Adipose tissue (tissue), 3 donors: Measurements from ENCODE around the gene HEPACAM. TPM values are rescaled to one million over a fixed set of nuclear protein-coding genes. Genes with fewer than 3 reads are reported as not detected.

Experiments
- H3K27ac ChIP-seq: one replicate; pipeline ENCODE4 v1.5.1; 2013; ENCODE audit warnings: low read depth, low read length
- WGBS, 3 donors: extraction: QIAGEN DNeasy Blood & Tissue Kit; methylation state at CpG; one replicate each; pipeline ENCODE4 v1.1.7; 2013; 5-methylcytosine and 5-hydroxymethylcytosine counted together
- polyA plus RNA-seq, 3 donors: library from polyadenylated mRNA; stranded (reverse); fragments of 200-250 nt; gene quantifications; one replicate each; pipeline ENCODE4 v1.2.3, GENCODE V29; 2013
- donor health status: healthy with polysubstance abuse.
- donor health status: Bipolar disorder and iron deficiency.
- donor health status: healthy.

Gene HEPACAM
- polyA plus RNA-seq, 3 donors: 2.6 to 19.6 (median 4.7) TPM

DNA sequence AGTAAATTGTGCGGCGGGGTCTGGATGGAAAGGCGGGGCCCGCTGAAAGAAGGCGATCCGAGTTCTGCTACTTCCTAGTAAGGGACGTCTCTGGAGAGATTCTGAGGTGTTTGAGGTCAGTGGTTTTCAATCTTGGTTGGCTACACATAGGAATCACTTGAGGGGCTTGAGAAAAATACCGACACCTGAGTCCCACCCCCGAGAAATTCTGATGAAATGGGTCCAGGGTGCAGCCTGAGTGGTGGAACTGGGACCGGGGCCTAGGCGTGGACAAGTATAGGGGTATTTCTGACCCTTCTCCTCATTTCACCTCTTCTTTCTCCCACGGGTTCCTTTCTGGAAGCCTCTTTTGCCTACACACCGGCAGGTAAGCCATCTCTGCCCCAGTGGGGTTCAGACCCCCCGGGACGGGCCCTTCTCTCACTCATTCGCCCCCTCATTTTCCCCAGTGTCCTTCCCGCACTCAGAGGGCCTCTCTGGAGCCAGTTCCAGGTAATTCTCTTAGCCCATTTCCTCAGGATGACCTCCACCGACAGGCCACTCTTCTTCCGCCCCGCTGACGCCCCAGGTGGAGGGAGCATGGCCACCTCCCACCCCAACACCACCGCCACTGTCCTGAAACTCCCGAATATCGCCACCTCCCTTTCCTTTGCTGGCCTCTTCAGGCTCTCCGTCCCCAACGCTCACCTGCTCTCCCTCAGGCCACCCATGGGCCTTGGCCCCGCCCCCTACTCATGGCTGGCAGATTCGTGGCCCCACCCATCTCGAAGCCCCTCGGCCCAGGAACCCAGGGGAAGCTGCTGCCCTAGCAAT lies 58.8 kb downstream of the HEPACAM start:
- no peak overlapping the region for H3K27ac ChIP-seq
- WGBS, 3 donors: 12 to 24% (median 22%) methylated on average over 30 of the region's 30 CpGs

DNA sequence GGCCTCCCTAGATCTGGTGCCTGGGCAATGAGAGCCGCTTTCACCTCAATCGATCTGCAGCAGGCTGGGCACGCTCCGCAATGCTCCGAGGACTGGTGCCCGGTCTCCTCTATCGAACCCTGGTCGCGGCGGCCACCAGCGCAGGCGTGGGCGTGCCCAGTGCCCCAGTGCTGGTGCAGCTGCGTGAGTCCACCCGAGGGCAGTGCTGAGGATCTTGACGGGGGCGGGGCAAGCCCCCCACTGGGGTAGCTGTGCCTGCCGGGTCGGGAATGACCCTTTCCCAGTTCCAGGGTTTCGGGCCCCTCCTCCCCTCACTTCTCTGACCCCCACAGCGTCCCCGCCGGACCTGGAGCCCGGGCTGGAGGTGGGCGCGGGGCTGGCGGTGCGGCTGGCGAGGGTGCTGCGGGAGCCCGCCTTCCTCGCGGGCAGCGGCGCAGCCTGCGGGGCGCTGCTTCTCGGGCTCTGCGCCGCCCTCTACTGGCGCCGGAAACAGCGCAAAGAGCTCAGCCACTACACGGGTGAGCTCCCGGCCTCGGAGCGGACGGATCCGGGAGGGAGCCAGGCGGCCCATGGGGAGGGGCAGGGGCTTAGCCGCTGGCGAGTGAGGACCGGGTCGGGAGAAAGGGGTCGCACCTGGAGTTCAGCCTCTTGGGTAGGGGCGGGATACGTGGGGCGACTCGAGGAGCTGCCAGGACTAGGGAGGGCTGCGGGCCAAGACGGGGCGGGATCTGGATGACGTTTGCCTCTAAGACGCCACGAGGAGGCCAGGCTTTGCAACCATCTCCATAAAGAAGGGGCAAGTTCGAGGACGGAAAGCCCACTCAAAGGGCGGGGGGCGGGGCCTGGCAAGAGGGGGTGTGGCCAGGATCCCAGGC lies 59.7 kb downstream of the HEPACAM start:
- WGBS, 3 donors: 2% methylated on average over 61 to 69 of the region's 69 CpGs
- no peak overlapping the region for H3K27ac ChIP-seq

DNA sequence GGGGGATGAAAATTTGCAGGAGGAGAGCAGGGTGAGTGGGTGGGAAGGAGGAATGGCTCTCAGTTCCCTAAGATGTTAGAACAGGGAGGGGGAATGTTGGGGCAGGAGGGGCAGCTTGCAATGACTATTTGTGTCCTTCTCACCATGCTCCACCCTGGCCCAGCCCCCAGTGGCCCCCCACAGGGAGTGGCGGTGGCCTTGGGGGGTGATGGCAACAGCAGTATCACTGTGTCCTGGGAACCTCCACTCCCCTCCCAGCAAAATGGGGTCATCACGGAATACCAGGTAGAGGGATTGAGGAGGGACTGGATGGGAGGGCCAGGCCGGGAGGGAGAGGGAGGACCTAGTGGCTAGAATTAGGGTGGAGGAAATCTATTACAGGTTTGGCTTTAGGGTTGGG lies 60.4 kb downstream of the HEPACAM start:
- no peak overlapping the region for H3K27ac ChIP-seq
- 48 to 61% (median 55%) methylated on average over 3 of the region's 3 CpGs for WGBS, 3 donors

DNA sequence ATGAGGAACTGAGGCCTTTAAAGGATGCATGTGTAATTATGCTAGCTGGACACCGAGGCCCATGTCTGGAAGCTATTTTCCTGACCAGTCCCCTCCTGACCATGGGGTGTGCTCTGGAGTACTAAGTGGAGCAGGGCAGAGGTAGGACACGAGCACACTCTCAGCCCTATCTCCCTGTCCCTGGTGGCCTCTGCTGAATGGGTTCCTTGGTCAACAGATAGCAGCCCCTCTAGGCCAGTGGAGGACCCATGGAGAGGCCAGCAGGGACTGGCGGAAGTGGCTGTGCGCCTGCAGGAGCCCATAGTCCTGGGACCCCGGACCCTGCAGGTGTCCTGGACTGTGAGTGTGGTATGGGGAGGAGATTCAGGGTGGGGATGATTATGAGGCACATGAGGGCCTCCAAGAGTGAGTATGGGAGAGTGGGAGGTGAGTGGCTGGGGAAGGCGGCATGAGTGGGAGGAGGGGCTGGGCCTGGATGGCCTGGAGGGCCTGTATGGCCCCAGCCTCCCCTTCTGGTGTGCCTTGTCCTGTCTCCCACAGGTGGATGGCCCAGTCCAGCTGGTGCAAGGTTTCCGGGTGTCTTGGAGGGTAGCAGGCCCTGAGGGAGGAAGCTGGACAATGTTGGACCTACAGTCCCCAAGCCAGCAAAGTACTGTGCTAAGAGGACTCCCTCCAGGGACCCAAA lies 61.1 kb downstream of the HEPACAM start:
- H3K27ac ChIP-seq: no peak overlapping the region
- 92 to 93% (median 93%) methylated on average over 7 of the region's 7 CpGs for WGBS, 3 donors

DNA sequence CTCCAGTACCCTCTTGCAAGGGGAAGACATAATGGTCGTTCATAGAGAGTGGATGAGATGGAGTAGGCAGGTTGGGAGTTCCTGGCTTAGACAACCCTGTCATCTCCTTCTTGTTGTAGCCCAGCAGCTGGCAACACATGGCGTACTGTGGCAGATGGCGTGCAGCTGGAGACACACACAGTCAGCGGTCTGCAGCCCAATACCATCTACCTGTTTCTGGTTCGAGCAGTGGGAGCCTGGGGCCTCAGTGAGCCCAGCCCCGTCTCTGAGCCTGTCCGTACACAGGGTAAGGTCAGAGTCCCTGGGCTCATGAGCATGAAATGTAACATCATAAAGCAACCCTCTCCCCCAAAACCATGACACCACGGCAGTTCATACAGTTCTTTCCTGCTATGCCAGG lies 61.9 kb downstream of the HEPACAM start:
- H3K27ac ChIP-seq: no peak overlapping the region
- 79 to 91% (median 90%) methylated on average over 8 of the region's 8 CpGs for WGBS, 3 donors

DNA sequence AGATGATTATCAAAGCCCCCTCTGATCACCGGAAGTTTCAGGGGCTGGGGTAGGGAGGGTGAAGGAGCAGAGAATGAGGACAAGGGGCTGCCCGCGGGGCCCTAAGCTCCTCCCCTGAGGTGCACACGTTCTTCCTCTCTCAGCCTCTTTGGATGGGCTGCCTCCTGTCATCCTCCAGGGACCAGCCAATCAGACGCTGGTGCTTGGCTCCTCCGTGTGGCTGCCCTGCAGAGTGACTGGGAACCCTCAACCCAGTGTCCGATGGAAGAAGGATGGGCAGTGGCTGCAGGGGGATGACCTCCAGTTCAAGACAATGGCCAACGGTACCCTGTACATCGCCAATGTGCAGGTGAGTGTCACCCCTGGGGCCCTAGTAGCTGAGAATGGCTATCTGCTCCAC lies 63.1 kb downstream of the HEPACAM start:
- H3K27ac ChIP-seq: no peak overlapping the region
- 21 to 32% (median 25%) methylated on average over 9 of the region's 9 CpGs for WGBS, 3 donors

DNA sequence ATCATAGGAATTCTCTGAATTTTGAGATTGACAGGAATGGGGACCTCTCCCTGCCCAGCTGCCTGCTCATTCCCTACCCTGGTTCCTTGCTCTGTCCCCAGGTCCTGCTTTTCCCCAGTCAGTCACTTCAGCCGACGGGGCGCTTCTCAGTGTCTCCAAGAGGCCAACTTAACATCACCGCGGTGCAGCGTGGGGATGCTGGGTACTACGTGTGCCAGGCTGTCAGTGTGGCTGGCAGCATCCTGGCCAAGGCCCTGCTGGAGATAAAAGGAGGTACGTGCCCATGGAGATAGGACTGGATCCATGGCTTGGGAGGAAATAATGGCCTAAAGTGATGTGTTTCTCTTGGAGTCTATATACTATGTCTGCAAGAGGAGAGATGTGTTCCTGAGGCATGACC lies 63.6 kb downstream of the HEPACAM start:
- no peak overlapping the region for H3K27ac ChIP-seq
- 46 to 58% (median 53%) methylated on average over 8 of the region's 8 CpGs for WGBS, 3 donors

DNA sequence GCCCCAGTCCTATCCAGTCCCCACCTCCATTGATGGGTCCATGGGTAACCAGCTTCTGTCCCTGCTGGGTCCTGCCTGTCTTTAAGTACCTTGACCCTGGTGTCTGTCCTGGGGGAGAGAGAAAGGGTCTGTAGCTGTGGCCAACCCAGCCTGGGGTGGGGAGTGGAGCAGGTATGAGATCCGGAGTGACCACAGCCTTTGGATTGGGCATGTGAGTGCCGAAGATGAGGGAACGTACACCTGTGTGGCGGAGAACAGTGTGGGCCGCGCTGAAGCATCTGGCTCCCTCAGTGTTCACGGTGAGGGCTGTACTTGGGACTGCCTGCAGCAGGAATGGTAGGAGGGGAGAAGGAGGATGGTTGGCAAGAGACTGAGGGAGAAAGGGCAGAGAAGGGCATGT lies 65.4 kb downstream of the HEPACAM start:
- H3K27ac ChIP-seq: no peak overlapping the region
- WGBS, 3 donors: 49 to 63% (median 60%) methylated on average over 7 of the region's 7 CpGs

DNA sequence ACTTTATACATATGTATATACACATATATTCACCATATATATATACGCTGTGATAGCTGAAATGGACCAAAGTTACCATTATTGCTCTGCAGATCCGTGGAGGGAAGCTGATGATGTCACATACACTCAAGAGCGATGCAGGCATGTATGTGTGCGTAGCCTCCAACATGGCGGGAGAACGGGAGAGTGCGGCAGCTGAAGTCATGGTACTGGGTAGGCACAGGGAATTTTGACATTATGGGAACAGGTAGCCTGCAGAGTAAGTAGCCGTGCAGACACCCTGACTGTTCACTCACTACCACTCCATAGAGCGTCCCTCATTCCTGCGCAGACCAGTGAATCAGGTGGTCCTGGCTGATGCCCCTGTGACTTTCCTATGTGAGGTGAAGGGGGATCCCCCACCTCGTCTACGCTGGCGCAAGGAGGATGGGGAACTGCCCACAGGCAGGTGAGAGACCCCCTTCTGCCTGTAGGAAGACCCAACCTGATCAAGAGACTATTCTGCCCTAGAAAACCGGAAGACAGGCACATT lies 65.9 kb downstream of the HEPACAM start:
- 56 to 59% (median 57%) methylated on average over 14 of the region's 14 CpGs for WGBS, 3 donors
- no peak overlapping the region for H3K27ac ChIP-seq

DNA sequence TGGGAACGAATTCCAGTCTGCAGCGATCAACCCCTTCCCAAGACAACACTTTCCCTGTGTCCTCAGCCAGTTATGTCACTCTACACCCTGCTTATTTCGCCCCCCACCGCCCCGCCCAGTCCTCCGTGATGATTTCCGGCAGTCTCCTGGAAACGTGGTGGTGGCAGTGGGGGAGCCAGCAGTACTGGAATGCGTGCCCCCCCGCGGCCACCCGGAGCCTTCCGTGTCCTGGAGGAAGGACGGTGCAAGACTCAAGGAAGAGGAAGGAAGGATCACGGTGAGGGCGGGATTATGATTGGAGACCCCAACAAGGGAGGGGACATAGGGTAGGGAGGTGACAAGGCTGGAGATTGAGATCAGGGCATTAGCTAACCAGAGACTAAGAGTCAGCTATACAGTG lies 66.5 kb downstream of the HEPACAM start:
- no peak overlapping the region for H3K27ac ChIP-seq
- 3 to 6% (median 5%) methylated on average over 16 of the region's 16 CpGs for WGBS, 3 donors

Other genes starting within 250 kb of the HEPACAM start
- gene NRGN, start 196.1 kb downstream of the HEPACAM start, polyA plus RNA-seq: 10 to 100 TPM in 1 of 3 donors, 1 to 10 TPM in 2; 1.2 to 17.0 (median 5.3) TPM
- gene VSIG2, start 183.8 kb downstream of the HEPACAM start, polyA plus RNA-seq: 10 to 100 TPM in 1 of 3 donors, 1 to 10 TPM in 2; 1.2 to 36.1 (median 3.5) TPM
- gene ESAM, start 173.8 kb downstream of the HEPACAM start, polyA plus RNA-seq: 100 to 1,000 TPM in 1 of 3 donors, 10 to 100 TPM in 2; 17.6 to 116 (median 53.3) TPM
- gene MSANTD2, start 135.6 kb downstream of the HEPACAM start, polyA plus RNA-seq: 1 to 10 TPM; 4.8 to 6.1 (median 5.3) TPM
- 10 to 100 TPM in 2 of 3 donors, 1 to 10 TPM in 1; 5.2 to 44.8 (median 21.7) TPM for gene ROBO3, start 70.6 kb downstream of the HEPACAM start, polyA plus RNA-seq
- gene ROBO4, start 38.2 kb downstream of the HEPACAM start, polyA plus RNA-seq: 10 to 100 TPM in 2 of 3 donors, 1 to 10 TPM in 1; 3.7 to 61.0 (median 41.9) TPM
- gene HEPN1, start 16.8 kb downstream of the HEPACAM start, polyA plus RNA-seq: 1 to 10 TPM in 1 of 3 donors, under 1 TPM in 2; 0.28 to 2.3 (median 0.34) TPM
- 1 to 10 TPM in 1 of 3 donors, under 1 TPM in 2; 0.43 to 1.7 (median 0.60) TPM for gene CCDC15, start 18.2 kb upstream of the HEPACAM start, polyA plus RNA-seq
- 1 to 10 TPM in 2 of 3 donors, under 1 TPM in 1; 0.64 to 2.4 (median 1.8) TPM for gene SLC37A2, start 127.3 kb upstream of the HEPACAM start, polyA plus RNA-seq
- 10 to 100 TPM; 18.0 to 37.5 (median 31.9) TPM for gene TMEM218, start 175.6 kb upstream of the HEPACAM start, polyA plus RNA-seq
- gene PKNOX2, start 228.7 kb upstream of the HEPACAM start, polyA plus RNA-seq: 1 to 10 TPM in 2 of 3 donors, under 1 TPM in 1; 0.77 to 3.5 (median 1.3) TPM